GM10248 (cell line): ENCODE results near the gene MTCL1.

Experiments
- CTCF ChIA-PET: fragments of 300-600 bp; sonication (Branson Sonifier 250); formaldehyde crosslinking; extraction: SDS; loops from one replicate; lab custom pipeline; 2021; ENCODE audit warnings: antibody characterized with exemption; lab: Yijun Ruan, JAX
- POLR2A ChIA-PET: fragments of 350-650 bp; sonication (Branson Sonifier 250); formaldehyde crosslinking; extraction: SDS; loops from one replicate; lab custom pipeline; 2020; ENCODE audit warnings: antibody characterized with exemption; lab: Yijun Ruan, JAX
- DNase-seq: peaks from one replicate; pipeline ENCODE4 v3.0.0; 2012; ENCODE audit errors: extremely low spot score
- TF ChIP-seq, protein P1 (sequence below): IDR thresholded peaks from 2 replicates; pipeline ENCODE4 v1.5.1; 2012; ENCODE audit warnings: mild to moderate bottlenecking, low read depth; ENCODE audit errors: extremely low read depth, missing control alignments, control extremely low read depth

MTCL1 gene

GRCh38 chr18:8783994-8784530 lies 78.7 kb downstream of the MTCL1 start:
- TF ChIP-seq, protein P1, sequence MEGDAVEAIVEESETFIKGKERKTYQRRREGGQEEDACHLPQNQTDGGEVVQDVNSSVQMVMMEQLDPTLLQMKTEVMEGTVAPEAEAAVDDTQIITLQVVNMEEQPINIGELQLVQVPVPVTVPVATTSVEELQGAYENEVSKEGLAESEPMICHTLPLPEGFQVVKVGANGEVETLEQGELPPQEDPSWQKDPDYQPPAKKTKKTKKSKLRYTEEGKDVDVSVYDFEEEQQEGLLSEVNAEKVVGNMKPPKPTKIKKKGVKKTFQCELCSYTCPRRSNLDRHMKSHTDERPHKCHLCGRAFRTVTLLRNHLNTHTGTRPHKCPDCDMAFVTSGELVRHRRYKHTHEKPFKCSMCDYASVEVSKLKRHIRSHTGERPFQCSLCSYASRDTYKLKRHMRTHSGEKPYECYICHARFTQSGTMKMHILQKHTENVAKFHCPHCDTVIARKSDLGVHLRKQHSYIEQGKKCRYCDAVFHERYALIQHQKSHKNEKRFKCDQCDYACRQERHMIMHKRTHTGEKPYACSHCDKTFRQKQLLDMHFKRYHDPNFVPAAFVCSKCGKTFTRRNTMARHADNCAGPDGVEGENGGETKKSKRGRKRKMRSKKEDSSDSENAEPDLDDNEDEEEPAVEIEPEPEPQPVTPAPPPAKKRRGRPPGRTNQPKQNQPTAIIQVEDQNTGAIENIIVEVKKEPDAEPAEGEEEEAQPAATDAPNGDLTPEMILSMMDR, result no peak
- ChIA-PET POLR2A (no interaction called here), CTCF (no interaction called here)
- no peak for DNase-seq

DNA sequence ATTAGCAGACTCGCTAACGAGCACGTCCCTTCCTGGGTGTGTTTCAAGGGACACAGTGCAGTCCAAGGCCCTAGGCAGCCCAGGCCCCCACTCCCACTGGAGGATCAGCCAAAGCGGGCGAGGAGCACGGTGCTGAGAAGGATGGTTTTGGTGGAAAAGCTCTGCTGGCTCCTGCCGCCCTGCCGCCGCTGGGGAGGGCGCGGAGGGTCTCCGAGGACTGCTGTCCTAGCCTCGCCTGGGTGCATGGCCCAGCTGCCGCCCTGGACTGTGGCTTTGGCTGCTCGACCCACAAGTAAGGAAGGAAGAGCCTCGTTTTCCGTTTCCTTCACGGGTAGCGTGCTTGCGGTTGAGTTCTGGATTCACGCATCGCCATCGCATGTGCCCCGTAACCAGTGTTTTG lies 79.9 kb downstream of the MTCL1 start:
- ChIA-PET CTCF (no interaction called here), POLR2A (no interaction called here)
- DNase-seq, result no peak
- TF ChIP-seq, protein P1, result no peak

- TF ChIP-seq, protein P1, result no peak
- CTCF ChIA-PET, result interaction anchor here (0.8 to 2.8 kb wide), 5 partner anchors 8 to 132 kb away, joined by 3 to 11 read pairs (median 4); no protein-coding TSS in a partner anchor
- no peak for DNase-seq
- POLR2A ChIA-PET, result no interaction called here
Observed at GRCh38 chr18:8785855-8786482, 80.6 kb downstream of the MTCL1 start.

GRCh38 chr18:8786483-8787370 lies 81.4 kb downstream of the MTCL1 start:
- ChIA-PET POLR2A (no interaction called here), CTCF (interaction anchor here (0.8 to 2.8 kb wide), 7 partner anchors 9 to 133 kb away, joined by 3 to 11 read pairs (median 4); no protein-coding TSS in a partner anchor)
- DNase-seq, result no peak

DNA sequence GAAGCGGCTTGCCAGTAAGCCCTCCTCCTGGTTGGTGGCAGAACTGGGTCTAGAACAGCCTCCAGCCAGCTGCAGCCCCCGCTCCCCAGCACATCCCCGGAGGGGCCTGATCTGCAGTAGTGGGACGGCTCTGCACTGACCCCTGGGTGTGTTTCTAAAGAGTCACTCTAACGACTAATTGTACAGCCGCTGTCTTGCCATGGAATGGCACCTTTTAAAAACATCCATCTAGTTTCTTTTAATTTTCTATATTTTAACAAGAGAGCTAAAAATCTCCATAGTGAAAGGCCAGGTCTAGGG lies 82.0 kb downstream of the MTCL1 start:
- no peak for DNase-seq
- ChIA-PET POLR2A (no interaction called here), CTCF (interaction anchor here (0.9 to 2.8 kb wide), 3 partner anchors 9 to 91 kb away, joined by 3 to 11 read pairs (median 5); no protein-coding TSS in a partner anchor)
- TF ChIP-seq, protein P1, result no peak

More at GRCh38 chr18:8786483-8787370, 81.4 kb downstream of the MTCL1 start:
- TF ChIP-seq, protein P1, result no peak

DNA sequence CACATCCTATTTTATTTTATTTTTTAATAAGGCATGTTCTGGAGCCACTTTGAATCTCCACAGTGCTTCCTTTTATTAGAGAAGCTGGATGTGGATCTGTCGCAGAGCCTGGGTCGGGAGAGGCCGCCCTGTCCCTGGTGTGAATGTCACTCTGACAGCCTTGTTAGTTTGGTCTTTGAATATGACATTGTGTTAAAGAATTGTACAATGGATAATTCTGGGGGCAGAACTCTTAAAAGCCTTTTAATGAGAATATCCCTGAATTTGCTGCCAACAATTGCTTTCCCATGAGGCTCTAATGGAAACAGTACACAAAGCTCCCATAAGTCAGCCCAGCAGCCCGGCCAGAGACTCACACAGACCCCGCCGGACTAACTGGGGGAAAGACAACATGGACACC lies 82.4 kb downstream of the MTCL1 start:
- POLR2A ChIA-PET, result no interaction called here
- TF ChIP-seq, protein P1, result no peak
- DNase-seq, result no peak
- CTCF ChIA-PET, result interaction anchor here (1.9 to 2.8 kb wide), 2 partner anchors 10 to 91 kb away, joined by 5 to 11 read pairs; no protein-coding TSS in a partner anchor
